ENCODE results near the gene STK33.
"Not testable (repeated sequence)": the region's sequence is repeated elsewhere in the genome, so short reads cannot be mapped to it uniquely, and the experiment has no call there.

The STK33 gene

DNA sequence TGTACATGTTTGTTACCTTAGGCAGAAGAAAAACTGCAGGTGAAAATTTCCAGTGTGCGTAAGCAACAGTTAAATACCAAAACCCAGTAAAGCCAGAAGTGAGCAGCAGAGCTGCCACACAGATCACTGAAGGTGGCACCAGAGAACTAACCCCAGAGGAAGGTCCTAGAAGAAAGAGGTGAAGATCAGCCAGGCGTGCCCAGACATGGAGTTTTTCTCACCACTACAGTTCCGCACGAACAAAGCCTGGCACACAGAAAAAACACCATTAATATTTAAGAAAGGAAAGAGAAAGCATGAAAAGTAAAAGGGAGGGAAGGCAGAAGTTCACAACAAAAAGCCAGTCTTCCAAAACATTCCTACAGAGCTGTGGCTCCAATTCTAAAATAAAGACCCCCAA lies 60.7 kb downstream of the STK33 start:
- no peak for DNase-seq

- no peak for DNase-seq
These were observed 61.6 kb downstream of the STK33 start for GRCh38 chr11:8532475-8532874.

DNA sequence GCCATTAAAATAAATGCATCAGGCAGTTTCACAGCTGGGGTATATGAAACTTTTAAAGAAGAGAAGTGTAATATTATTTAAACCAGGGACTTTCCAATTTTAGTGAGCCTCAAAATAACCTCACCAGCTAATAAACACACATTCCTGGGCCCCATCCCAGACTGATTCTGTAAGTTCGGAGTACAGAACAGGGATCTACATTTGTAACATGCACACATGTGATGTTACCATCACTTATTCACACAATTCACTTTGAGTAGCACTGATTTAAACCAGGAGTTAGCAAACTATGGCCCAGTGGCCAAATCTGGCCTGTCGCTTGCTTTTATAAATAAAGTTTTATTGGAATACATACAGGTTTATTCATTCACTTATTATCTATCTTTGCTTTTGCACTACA lies 62.0 kb downstream of the STK33 start:
- no peak for DNase-seq

DNA sequence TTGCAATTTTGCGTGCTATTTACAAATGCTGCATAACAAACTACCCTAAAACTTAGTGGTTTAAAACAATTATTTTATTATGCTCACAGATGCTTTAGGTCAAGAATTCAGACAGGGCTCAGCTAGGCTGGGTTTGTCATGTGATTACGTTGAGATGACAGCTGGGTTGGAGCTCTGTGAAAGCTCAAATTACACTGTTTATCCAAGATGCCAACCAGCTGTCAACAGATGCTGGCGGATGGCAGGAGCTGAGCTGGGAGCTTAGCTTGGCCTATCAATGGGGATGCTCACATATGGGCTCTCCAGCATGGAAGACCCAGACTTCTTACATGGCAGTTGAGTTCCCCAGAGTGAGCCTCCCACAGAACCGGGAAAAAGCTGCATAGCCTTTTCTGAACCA lies 62.7 kb downstream of the STK33 start:
- no peak for DNase-seq

- DNase-seq, result no peak
These were observed 66.1 kb downstream of the STK33 start for GRCh38 chr11:8527939-8528338.

- no peak for DNase-seq
These were observed 70.6 kb downstream of the STK33 start for GRCh38 chr11:8523396-8523795.

GRCh38 chr11:8512547-8512946 lies 81.5 kb downstream of the STK33 start:
- DNase-seq, result peak; percentile 40

DNA sequence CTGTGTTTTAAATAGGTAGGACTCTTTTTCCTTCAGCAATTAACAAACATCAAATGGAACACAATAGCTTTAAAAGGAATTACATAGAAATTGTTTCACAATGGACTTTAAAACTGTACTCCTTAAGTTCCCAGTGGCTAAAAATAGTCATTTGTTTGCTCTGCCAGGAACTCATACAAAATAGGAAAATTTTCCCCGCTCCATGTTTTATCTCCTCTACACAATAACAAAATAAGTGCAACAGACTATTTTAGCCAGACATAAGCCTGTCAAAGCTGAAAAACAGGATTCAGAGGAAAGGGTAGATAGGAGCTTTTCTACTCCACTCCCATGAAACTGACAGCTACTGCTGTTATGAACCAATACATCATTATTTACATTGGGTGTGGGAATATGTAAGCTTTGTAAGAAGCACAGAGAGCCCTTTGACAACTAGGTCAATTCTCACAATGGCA lies 90.1 kb downstream of the STK33 start:
- no peak for DNase-seq

GRCh38 chr11:8501836-8502235 lies 92.2 kb downstream of the STK33 start:
- DNase-seq, result no peak

DNA sequence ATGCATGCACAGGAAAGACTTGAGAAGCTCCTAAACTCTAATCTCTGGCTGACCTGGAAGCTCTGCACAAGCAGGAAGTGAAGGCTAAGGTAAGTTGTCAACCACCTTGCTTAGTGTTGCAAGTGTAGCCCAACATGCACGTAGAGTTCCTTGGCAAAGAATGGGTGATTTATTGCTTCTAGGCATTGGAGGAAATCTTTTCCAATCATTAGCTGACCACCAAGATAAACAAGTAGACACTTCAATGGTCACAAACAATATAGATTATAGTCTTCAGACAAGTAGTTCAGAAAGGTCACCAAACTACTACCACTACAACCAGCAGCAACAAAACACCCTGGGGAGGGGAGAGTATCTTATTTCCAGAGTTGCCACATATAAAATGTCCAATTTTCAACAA lies 105.6 kb downstream of the STK33 start:
- no peak for DNase-seq

DNA sequence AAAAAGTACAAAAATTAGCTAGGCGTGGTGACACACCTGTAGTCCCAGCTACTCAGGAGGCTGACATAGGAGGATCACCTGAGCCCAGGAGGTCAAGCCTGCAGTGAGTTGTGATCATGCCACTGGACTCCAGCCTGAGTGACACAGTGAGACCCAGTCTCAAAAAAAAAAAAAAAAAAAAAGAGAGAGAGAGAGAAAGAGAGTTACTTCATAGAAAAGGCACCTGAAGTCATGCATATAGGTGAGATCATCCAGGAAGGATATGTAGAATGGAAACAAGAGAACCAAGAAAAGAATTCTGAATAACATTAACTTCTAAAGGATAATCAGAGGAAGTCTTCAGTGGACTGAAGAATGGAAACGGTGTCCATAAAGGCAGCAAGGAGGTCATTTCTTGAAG lies 106.8 kb downstream of the STK33 start:
- no peak for DNase-seq

DNA sequence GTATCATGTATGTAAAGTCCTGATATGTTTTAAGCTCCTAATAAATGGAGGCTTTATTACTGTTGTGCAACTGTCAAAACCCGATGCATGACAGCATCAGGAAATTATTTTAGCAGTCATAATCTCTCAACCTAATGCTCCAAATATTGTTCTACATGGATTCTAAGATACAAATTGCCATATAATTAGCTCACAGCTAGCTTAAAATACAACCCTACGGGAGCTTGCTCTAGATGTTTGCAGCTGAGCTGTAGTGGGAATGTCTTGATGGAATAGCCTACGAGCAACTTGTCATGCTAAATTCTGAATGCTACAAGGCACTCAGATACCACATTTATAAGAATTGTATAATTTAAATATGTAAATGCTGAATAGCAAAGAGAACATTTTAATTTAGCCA lies 109.8 kb downstream of the STK33 start:
- DNase-seq, result no peak

- no peak for DNase-seq
These were observed 113.2 kb downstream of the STK33 start for GRCh38 chr11:8480858-8481257.

GRCh38 chr11:8477680-8478079 lies 116.3 kb downstream of the STK33 start:
- DNase-seq, result no peak

DNA sequence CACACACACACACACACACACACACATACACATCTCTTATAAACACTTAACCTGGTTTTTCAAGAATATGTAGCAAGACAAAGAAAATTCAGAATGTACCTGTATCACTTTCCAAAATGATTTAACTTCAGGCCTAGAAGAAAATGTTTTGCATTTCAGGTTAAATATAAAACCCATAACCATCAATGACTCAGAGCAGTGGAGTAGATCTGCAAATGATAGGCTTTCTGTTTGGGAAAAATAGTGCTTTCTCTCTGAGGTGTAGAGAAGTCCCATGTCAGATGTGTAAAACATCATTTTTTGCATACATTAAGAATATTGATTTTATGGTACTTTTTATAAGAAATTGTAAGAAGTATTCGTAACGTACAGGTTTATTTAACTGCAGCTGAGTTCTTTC lies 116.9 kb downstream of the STK33 start:
- no peak for DNase-seq

- DNase-seq, result not testable (repeated sequence)
These were observed 126.2 kb downstream of the STK33 start for GRCh38 chr11:8467806-8468205.

DNA sequence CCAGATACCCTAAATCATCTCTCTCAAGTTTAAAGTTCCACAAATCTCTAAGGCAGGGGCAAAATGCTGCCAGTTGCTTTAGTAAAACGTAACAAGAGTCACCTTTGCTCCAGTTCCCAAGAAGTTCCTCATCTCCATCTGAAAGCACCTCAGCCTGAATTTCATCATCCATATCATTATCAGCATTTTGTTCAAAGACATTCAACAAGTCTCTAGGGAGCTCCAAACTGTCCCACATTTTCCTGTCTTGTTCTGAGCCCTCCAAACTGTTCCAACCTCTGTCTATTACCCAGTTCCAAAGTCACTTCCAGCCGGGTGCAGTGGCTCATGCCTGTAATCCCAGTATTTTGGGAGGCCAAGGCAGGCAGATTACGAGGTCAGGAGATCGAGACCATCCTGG lies 126.7 kb downstream of the STK33 start:
- not testable (repeated sequence) for DNase-seq

- DNase-seq, result not testable (repeated sequence)
These were observed 127.1 kb downstream of the STK33 start for GRCh38 chr11:8466884-8467283.

DNA sequence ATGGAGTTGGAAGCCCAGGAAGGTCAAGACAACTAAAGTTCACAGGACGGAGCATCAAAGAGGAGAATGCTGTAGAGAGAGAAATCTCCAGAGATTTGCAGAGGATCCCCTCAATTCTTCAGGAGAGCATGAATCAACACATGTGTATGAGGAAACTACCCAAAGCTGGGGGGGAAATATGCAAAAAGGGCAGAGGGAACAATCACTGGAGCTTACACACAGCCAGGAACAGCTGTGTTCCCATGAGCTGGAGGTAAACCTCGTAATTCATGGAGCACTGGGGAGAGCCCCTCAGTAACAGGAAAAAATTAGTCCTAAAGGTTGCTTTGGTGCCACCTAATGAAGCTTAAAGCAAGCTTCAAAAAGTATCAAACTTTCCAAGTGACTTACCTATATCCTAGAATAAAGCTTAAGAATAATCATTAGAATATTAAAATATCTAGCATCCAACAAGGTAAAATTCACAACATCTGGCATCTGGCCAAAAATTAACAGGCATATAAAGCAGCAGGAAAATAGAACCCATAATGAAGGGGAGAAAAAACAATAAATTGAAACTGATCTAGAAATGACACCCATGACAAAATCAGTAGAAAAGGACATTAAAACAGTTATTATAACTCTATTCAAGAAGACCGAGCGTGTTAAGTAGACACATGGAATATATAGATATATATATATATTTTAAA lies 134.2 kb downstream of the STK33 start:
- no peak for DNase-seq

DNA sequence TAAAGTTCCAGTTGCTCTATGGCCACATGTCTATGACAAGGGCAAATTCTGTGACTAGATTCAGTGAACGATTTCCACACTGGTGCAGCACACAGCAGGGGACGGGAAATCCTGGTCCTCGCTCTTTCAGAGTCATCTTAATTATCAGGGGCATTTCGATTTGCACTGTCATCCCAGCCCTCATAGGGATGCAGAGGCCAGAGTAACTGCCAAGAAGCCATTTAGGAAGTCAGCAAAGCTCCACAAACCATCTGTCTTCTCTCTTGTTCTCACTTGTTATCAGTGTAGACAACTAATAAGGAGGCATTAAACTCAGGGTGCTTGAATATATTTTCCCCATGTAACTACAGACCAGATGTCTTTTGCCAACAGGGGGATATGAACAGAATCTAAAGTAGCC lies 151.7 kb downstream of the STK33 start:
- DNase-seq, result no peak

DNA sequence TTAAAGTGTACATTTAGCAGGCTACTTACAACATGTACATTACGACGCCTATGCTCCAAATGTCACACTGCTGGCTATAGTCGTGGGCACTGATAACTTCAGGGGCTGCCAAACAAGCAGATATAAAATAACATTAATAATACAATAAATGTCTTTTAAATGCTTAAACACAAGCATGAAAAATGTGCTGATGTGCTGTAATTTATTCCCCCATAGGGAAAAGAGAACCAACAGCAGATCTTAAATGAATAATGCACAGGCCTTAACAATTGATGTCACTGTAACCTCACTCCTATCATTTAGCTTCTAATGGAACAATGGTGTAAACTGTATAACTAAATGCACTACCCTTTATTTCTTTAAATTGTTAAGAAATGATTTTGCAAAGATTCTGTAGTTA lies 153.4 kb downstream of the STK33 start:
- DNase-seq, result no peak

DNA sequence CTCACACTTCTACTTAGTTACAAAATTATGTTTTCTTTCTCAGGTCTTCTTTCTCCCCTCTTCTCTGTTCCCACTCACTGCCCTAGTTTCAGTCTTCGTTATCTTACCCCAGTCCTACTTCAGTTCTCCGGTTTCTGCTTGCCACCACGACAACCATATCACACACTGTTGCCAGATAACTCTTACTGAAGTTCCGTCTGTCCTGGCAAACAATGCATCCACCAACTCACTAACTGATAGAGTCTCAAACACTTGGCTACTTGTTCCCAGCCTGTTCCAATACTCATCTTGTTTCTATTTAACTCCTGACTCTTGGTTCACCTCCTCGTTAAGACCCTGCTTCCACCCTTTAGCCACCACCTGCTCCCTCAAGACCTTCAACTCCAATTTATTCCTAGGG lies 164.5 kb downstream of the STK33 start:
- no peak for DNase-seq

DNA sequence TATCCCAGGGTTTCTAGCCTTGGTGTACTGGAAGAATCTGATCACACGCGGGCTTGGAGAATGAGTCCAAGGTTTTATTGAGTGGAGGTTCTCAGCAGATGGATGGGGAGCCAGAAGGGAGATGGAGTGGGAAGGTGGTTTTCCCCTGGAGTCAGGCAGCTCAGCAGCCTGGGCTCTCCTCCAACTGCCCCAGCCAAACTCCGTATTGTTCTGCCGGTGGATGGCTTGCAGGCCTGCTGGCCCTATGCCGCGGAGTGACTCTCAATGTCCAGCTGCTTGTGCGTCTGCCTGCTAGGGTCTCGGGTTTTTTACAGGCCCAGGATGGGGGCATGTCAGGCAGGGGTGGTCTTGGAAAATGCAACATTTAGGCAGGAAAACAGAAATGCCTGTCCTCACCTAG lies 168.0 kb downstream of the STK33 start:
- DNase-seq, result no peak

DNA sequence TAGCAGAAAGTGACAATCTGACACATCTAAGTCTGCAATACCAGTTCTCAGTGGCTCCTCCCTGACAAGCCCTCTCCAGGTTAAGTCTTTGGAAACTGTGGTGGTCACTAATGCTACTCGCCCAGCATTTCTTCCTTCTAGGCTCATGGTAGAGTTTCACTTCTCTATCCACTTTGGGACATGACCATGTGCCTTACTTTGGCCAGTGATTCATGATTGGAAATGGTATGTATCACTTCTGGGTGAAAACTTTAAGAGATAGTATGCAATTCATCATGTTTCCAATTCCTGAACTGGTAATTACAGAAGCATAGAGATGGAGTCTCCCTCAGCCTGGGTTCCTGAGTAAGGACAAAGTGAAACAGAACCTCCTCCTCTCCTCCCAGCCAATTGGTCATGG lies 178.8 kb downstream of the STK33 start:
- peak; percentile 57 for DNase-seq

DNA sequence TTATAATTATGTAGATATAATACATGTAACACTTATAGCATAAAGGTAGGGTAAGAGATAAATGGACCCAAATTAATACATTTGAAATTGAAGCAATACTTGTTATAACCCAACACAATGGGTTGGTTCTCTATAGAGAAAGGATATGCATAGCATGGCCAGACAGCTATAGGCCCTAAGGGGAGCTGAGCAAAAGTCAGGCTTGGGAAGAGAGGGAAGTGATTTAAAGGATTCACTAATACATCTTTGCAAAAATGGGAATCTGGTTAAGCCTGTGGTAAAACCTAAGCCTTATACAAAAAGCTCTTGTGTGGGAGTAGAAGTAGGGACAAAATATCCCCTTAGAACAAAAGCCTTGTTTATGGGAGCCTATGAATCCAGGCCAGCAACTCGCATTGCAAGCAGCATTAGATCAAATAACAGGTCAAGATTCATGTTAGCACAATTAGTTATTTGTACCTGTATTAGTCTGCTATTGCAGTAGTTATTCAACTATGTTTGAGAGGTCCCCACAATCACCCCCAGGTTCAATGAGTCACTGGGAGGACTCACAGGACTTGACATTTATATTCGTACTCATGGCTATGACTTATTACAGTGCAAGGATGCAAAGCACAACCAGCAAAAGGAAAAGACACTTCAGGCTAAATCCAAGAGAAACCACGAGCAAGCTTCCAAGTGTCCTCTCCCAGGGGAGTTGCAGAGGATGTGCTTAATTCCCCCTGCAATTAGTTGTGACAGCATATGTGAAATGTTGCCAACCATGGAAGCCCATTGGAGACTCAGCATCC lies 185.7 kb downstream of the STK33 start:
- DNase-seq, result no peak

Data from inflammatory macrophage treated with lipopolysaccharide for 4 hours (primary cell).